Endothelial cell (in vitro differentiated cells): ENCODE data around the gene TPST1. TPM values are rescaled to one million over a fixed set of nuclear protein-coding genes. Genes with fewer than 3 reads are reported as not detected.

Source experiments
- DNase-seq: peaks from one replicate; pipeline ENCODE4 v3.0.0; 2021; ENCODE audit warnings: low spot score
- H3K27ac Mint-ChIP-seq: one replicate; pipeline ENCODE4 v1.8.0; 2021; ENCODE audit warnings: mixed read lengths, inconsistent platforms; ENCODE audit not compliant: unreplicated experiment
- H3K27me3 Mint-ChIP-seq: one replicate; pipeline ENCODE4 v1.8.0; 2021; ENCODE audit warnings: mild to moderate bottlenecking, moderate library complexity, mixed read lengths, inconsistent platforms; ENCODE audit not compliant: unreplicated experiment
- H3K36me3 Mint-ChIP-seq: one replicate; pipeline ENCODE4 v1.8.0; 2021; ENCODE audit warnings: mild to moderate bottlenecking, low read depth, mixed read lengths, inconsistent platforms; ENCODE audit not compliant: unreplicated experiment
- H3K4me1 Mint-ChIP-seq: one replicate; pipeline ENCODE4 v1.8.0; 2021; ENCODE audit warnings: mild to moderate bottlenecking, mixed read lengths, inconsistent platforms; ENCODE audit not compliant: unreplicated experiment
- H3K4me3 Mint-ChIP-seq: one replicate; pipeline ENCODE4 v1.8.0; 2021; ENCODE audit warnings: mild to moderate bottlenecking, mixed read lengths, inconsistent platforms; ENCODE audit not compliant: unreplicated experiment
- H3K9me3 Mint-ChIP-seq: one replicate; pipeline ENCODE4 v1.8.0; 2021; ENCODE audit warnings: mixed read lengths, inconsistent platforms; ENCODE audit not compliant: unreplicated experiment
- CTCF ChIP-seq: fragments of 200-600 bp; sonication (generic); IDR thresholded peaks from one replicate; pipeline ENCODE4 v1.5.0; 2021; ENCODE audit warnings: antibody characterized with exemption; ENCODE audit not compliant: unreplicated experiment
- total RNA-seq: library from RNA; stranded (reverse); fragmentation: NEBNext Ultra II Directional; extraction: Animal tissue kit (Norgen Biotek cat#: 25700); gene quantifications from one replicate; pipeline ENCODE4 v1.2.1, GENCODE V29; 2021; ENCODE audit not compliant: unreplicated experiment

TPST1 gene
- total RNA-seq, 1 donor from 2014 or later: 17.7 TPM

- no peak overlapping the region for H3K4me3 Mint-ChIP-seq
- no peaks in the 10 kb centered on the region for H3K9me3 Mint-ChIP-seq
- H3K27me3 Mint-ChIP-seq: no peaks in the 10 kb centered on the region
- H3K36me3 Mint-ChIP-seq: no peaks in the 10 kb centered on the region
- peaks cover 2% of the 10 kb centered on the region for H3K4me1 Mint-ChIP-seq
- DNase-seq: no peak
- no peak for TF ChIP-seq CTCF
- no peak overlapping the region for H3K27ac Mint-ChIP-seq
Measured at GRCh38 chr7:66247380-66248078, 42.4 kb downstream of the TPST1 start.

DNA sequence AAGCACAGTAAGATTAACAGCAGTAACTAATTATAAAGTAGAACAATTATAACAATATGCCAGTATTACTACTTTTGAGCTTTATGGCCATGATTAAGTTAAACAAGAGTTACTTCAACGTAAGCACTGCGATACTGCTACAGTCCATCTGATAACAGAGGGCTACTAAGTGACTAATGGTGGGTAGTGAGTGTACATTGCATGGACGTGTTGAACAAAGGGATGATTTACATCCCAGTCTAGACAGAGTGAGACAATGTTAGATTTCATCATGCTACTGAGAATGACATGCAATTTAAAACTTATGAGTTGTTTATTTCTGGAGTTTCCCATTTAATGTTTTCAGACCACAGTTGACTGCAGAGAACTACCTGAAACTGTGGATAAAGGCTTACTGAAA is 45.6 kb downstream of the TPST1 start:
- Mint-ChIP-seq H3K9me3 (no peaks in the 10 kb centered on the region), H3K4me3 (no peak overlapping the region), H3K27ac (no peak overlapping the region), H3K4me1 (peaks cover 2% of the 10 kb centered on the region), H3K27me3 (no peaks in the 10 kb centered on the region), H3K36me3 (no peaks in the 10 kb centered on the region)
- DNase-seq: no peak
- TF ChIP-seq CTCF: no peak

DNA sequence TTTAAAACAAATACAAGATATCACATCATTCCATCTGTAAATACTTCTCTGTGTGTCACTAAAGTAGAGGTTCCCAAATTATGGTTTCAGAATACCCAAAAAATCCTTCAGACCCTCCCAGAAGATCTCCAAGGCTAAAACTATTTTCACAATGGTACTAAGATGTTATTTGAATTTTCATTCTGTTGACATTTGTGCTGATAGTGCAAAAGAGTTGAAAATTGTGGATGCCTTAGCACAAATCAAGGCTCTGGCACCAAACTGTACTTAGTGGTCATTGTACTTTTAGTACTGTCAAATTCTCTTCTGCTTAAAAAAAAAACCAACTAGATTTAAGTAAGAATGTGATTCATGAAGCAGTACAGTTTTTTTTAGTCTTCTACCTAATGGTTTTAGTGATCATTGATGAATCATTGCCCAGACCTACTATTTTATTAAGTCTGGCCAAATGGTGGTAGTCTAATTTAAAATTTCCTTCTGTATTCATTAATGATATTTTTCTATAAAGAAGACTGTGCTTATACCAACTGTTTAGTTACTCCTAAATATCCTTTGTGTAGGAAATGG is 50.5 kb downstream of the TPST1 start:
- Mint-ChIP-seq H3K9me3 (no peaks in the 10 kb centered on the region), H3K4me1 (peaks cover 4% of the 10 kb centered on the region), H3K36me3 (no peaks in the 10 kb centered on the region), H3K27me3 (no peaks in the 10 kb centered on the region), H3K27ac (no peak overlapping the region), H3K4me3 (no peak overlapping the region)
- no peak for TF ChIP-seq CTCF
- DNase-seq: no peak

DNA sequence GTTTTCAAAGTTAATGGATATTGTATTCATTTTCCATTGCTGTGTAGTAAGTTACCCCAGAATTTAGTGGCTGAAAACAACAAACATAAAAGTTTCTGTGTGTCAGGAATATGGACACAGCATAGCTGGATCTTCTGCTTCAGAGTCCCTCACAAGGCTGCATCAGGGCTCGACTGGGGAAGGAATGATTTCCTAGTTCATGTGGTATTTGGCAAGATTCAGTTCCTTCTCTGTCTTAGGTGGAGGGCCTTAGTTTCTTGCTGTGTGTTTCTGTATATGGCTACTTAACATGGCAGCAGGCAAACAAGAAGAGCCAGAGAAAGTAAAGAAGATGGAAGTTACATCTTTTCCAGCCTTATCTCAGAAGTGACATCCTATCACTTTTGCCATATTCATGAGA is 51.1 kb downstream of the TPST1 start:
- no peak overlapping the region for H3K27ac Mint-ChIP-seq
- no peaks in the 10 kb centered on the region for H3K9me3 Mint-ChIP-seq

More for the DNA sequence above, 51.1 kb downstream of the TPST1 start:
- H3K36me3 Mint-ChIP-seq: no peaks in the 10 kb centered on the region
- no peak overlapping the region for H3K4me3 Mint-ChIP-seq
- no peak for TF ChIP-seq CTCF
- H3K4me1 Mint-ChIP-seq: peaks cover 4% of the 10 kb centered on the region
- DNase-seq: no peak
- no peaks in the 10 kb centered on the region for H3K27me3 Mint-ChIP-seq
